H9 (cell line): ENCODE results near the gene DIS3L2. TPM values are rescaled to one million over a fixed set of nuclear protein-coding genes. Genes with fewer than 3 reads are reported as not detected.

Experiments used
- DNase-seq: peaks from one replicate; pipeline ENCODE4 v3.0.0-alpha.2; 2017
- H2AFZ ChIP-seq: one replicate; pipeline ENCODE4 v1.6.1; 2013; ENCODE audit warnings: mild to moderate bottlenecking, low read length, control low read depth, moderate library complexity
- H2AK5ac ChIP-seq: 2 replicates; pipeline ENCODE4 v1.6.1; 2013; ENCODE audit warnings: low read length, control low read depth, mixed read lengths; ENCODE audit not compliant: insufficient read length
- H2BK120ac ChIP-seq: one replicate; pipeline ENCODE4 v1.6.1; 2013; ENCODE audit warnings: low read depth, mild to moderate bottlenecking, low read length, control low read depth, inconsistent platforms; ENCODE audit not compliant: poor library complexity, severe bottlenecking
- H2BK12ac ChIP-seq: 2 replicates; pipeline ENCODE4 v1.6.1; 2013; ENCODE audit warnings: low read length, control low read depth, mixed read lengths, low read depth; ENCODE audit not compliant: insufficient read length
- H2BK15ac ChIP-seq: 2 replicates; pipeline ENCODE4 v1.6.1; 2013; ENCODE audit warnings: low read depth, low read length, control low read depth
- H2BK20ac ChIP-seq: one replicate; pipeline ENCODE4 v1.6.1; 2013; ENCODE audit warnings: low read depth, mild to moderate bottlenecking, low read length, control low read depth, inconsistent platforms; ENCODE audit not compliant: poor library complexity, severe bottlenecking
- H2BK5ac ChIP-seq: 2 replicates; pipeline ENCODE4 v1.6.1; 2013; ENCODE audit warnings: low read length, control low read depth, mixed read lengths; ENCODE audit not compliant: insufficient read length
- H3K14ac ChIP-seq: 2 replicates; pipeline ENCODE4 v1.6.1; 2013; ENCODE audit warnings: low read length, control low read depth; ENCODE audit not compliant: insufficient read depth
- H3K18ac ChIP-seq: 2 replicates; pipeline ENCODE4 v1.6.1; 2013; ENCODE audit warnings: low read depth, mild to moderate bottlenecking, mixed read lengths, low read length, control low read depth; ENCODE audit not compliant: insufficient read length
- H3K23ac ChIP-seq: 2 replicates; pipeline ENCODE4 v1.6.1; 2013; ENCODE audit warnings: low read length, control low read depth, mixed read lengths, low read depth; ENCODE audit not compliant: insufficient read length
- H3K23me2 ChIP-seq: 2 replicates; pipeline ENCODE4 v1.6.1; 2013; ENCODE audit warnings: low read depth, mild to moderate bottlenecking, mixed read lengths, low read length, control low read depth; ENCODE audit not compliant: insufficient read length, poor library complexity, severe bottlenecking
- H3K27ac ChIP-seq: 2 replicates; pipeline ENCODE4 v1.5.1; 2013; ENCODE audit warnings: low read length, control low read depth, mixed read lengths, low read depth; ENCODE audit not compliant: insufficient read length
- H3K27me3 ChIP-seq: 2 replicates; pipeline ENCODE4 v1.6.1; 2013; ENCODE audit warnings: low read length, control low read depth, inconsistent platforms; ENCODE audit not compliant: insufficient read depth
- H3K4ac ChIP-seq: 2 replicates; pipeline ENCODE4 v1.6.1; 2013; ENCODE audit warnings: low read depth, mild to moderate bottlenecking, control low read depth, inconsistent platforms, low read length, moderate library complexity
- H3K4me1 ChIP-seq: 2 replicates; pipeline ENCODE4 v1.6.1; 2013; ENCODE audit warnings: low read length, control low read depth, inconsistent platforms; ENCODE audit not compliant: insufficient read depth
- H3K4me2 ChIP-seq: 2 replicates; pipeline ENCODE4 v1.6.1; 2013; ENCODE audit warnings: low read length, control low read depth, mixed read lengths; ENCODE audit not compliant: insufficient read length, insufficient read depth
- H3K56ac ChIP-seq: 2 replicates; pipeline ENCODE4 v1.6.1; 2013; ENCODE audit warnings: low read depth, mild to moderate bottlenecking, mixed read lengths, low read length, control low read depth; ENCODE audit not compliant: insufficient read length
- H3K79me1 ChIP-seq: 2 replicates; pipeline ENCODE4 v1.6.1; 2013; ENCODE audit warnings: low read depth, mild to moderate bottlenecking, moderate library complexity, low read length, control low read depth, inconsistent platforms; ENCODE audit not compliant: insufficient read depth, poor library complexity, severe bottlenecking
- H3K79me2 ChIP-seq: 2 replicates; pipeline ENCODE4 v1.6.1; 2013; ENCODE audit warnings: low read length, control low read depth, inconsistent platforms; ENCODE audit not compliant: insufficient read depth
- H3K9ac ChIP-seq: 2 replicates; pipeline ENCODE4 v1.6.1; 2013; ENCODE audit warnings: low read length, control low read depth, mixed read lengths; ENCODE audit not compliant: insufficient read length; ENCODE audit errors: extremely low read depth
- H3K9me3 ChIP-seq: one replicate; pipeline ENCODE4 v1.6.1; 2013; ENCODE audit warnings: low read depth, low read length, inconsistent platforms; ENCODE audit not compliant: control insufficient read depth
- H3T11ph ChIP-seq: one replicate; pipeline ENCODE4 v1.6.1; 2013; ENCODE audit warnings: mild to moderate bottlenecking, low read length, control low read depth, inconsistent platforms
- H4K20me1 ChIP-seq: one replicate; pipeline ENCODE4 v1.6.1; 2013; ENCODE audit not compliant: control insufficient read depth, insufficient read length, insufficient read depth
- H4K5ac ChIP-seq: 2 replicates; pipeline ENCODE4 v1.6.1; 2013; ENCODE audit warnings: low read depth, mild to moderate bottlenecking, mixed read lengths, low read length, control low read depth; ENCODE audit not compliant: insufficient read length
- H4K8ac ChIP-seq: replicated peaks from 2 replicates; pipeline ENCODE4 v1.6.1; 2013; ENCODE audit warnings: low read length, control low read depth, mixed read lengths, low read depth; ENCODE audit not compliant: insufficient read length
- H4K91ac ChIP-seq: 2 replicates; pipeline ENCODE4 v1.6.1; 2013; ENCODE audit warnings: low read depth, mild to moderate bottlenecking, moderate library complexity, mixed read lengths, low read length, control low read depth; ENCODE audit not compliant: insufficient read length
- H3K27ac Mint-ChIP-seq, 3 experiments: 2 replicates in 2 of 3; 3 replicates in 1 of 3; pipeline ENCODE4 v1.8.0; 2020 to 2021; ENCODE audit warnings: mixed read lengths in 3 of 3, mild to moderate bottlenecking in 1 of 3, moderate library complexity in 1 of 3
- H3K27me3 Mint-ChIP-seq: 2 replicates; pipeline ENCODE4 v1.8.0; 2021; ENCODE audit warnings: low read depth, mild to moderate bottlenecking, moderate library complexity, mixed read lengths
- H3K36me3 Mint-ChIP-seq, 3 experiments: 2 replicates in 2 of 3; 3 replicates in 1 of 3; pipeline ENCODE4 v1.8.0; 2020 to 2021; ENCODE audit warnings: low read depth in 3 of 3, mixed read lengths in 3 of 3; ENCODE audit not compliant: insufficient read depth in 1 of 3
- H3K4me1 Mint-ChIP-seq, 2 experiments: 2 replicates each; pipeline ENCODE4 v1.8.0; 2020; ENCODE audit warnings: mixed read lengths in 2 of 2
- H3K4me3 Mint-ChIP-seq, 2 experiments: 2 replicates in 1 of 2; 3 replicates in 1 of 2; pipeline ENCODE4 v1.8.0; 2020 to 2021; ENCODE audit warnings: mild to moderate bottlenecking in 2 of 2, mixed read lengths in 2 of 2, moderate library complexity in 1 of 2
- H3K9me3 Mint-ChIP-seq, 2 experiments: 2 replicates in 1 of 2; 3 replicates in 1 of 2; pipeline ENCODE4 v1.8.0; 2020; ENCODE audit warnings: mild to moderate bottlenecking in 2 of 2, mixed read lengths in 2 of 2, moderate library complexity in 1 of 2
- WGBS: extraction: QIAGEN DNeasy Blood & Tissue Kit; methylation state at CpG from one replicate; pipeline ENCODE4 v1.1.7; 2013; ENCODE audit warnings: missing lambda C conversion rate, low lambda C conversion rate, mixed read lengths; ENCODE audit not compliant: insufficient read length; ENCODE audit errors: extremely low coverage; 5-methylcytosine and 5-hydroxymethylcytosine counted together
- total RNA-seq: library from RNA; stranded (reverse); gene quantifications from 2 replicates; pipeline ENCODE4 v1.2.1, GENCODE V29; 2021
- TF ChIP-seq, protein P1 (sequence below): fragments of 200-600 bp; sonication (generic); conservative IDR thresholded peaks from 3 replicates; pipeline ENCODE4 v1.8.0; 2021; ENCODE audit warnings: antibody characterized with exemption, mild to moderate bottlenecking

DIS3L2 gene
- total RNA-seq, 1 experiment from 2014 or later, result 28.1 TPM

DNA sequence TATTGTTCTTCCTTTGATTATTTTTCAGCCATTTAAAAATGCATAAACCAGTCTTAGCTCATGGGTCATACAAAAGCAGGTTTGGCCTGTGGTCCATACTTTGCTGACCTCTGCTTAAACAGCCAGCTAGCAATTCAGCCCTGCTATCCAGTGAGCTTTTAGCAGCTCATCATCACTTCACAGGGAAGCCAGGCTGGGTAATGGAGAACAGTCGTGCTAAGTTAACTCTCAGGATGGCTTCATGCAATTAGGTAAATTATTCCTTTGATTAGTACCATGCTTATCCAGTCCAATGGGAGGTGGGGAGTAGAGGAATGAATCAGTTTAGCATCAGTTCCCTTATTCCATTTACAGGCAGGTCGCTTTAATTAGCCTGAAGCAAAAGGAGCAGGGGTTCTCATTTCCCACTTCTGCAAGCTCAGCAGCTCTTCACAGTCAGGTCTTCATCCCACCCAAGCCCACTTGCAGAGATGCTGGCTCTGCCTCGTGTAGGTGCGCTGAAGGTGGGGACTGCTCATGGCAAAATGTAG is 307.2 kb downstream of the DIS3L2 start:
- Mint-ChIP-seq H3K27me3 (no peaks in the 10 kb centered on the region), H3K27ac (no peak overlapping the region), H3K4me1 (peaks cover 16 to 25% of the 10 kb centered on the region in 2 experiments), H3K4me3 (no peak overlapping the region), H3K36me3 (no peaks in the 10 kb centered on the region; a peak in 2 of 7 replicates), H3K9me3 (no peaks in the 10 kb centered on the region)
- no peaks in the 10 kb centered on the region for H3K4me1 ChIP-seq
- TF ChIP-seq, protein P1, sequence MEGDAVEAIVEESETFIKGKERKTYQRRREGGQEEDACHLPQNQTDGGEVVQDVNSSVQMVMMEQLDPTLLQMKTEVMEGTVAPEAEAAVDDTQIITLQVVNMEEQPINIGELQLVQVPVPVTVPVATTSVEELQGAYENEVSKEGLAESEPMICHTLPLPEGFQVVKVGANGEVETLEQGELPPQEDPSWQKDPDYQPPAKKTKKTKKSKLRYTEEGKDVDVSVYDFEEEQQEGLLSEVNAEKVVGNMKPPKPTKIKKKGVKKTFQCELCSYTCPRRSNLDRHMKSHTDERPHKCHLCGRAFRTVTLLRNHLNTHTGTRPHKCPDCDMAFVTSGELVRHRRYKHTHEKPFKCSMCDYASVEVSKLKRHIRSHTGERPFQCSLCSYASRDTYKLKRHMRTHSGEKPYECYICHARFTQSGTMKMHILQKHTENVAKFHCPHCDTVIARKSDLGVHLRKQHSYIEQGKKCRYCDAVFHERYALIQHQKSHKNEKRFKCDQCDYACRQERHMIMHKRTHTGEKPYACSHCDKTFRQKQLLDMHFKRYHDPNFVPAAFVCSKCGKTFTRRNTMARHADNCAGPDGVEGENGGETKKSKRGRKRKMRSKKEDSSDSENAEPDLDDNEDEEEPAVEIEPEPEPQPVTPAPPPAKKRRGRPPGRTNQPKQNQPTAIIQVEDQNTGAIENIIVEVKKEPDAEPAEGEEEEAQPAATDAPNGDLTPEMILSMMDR, result no peak
- H3K56ac ChIP-seq, result no peak overlapping the region
- no peaks in the 10 kb centered on the region for H3K79me2 ChIP-seq
- WGBS, result no CpG with 5 or more reads among the region's 4 CpGs
- no peak overlapping the region for H2BK20ac ChIP-seq
- H2BK5ac ChIP-seq, result no peak overlapping the region
- H3K9ac ChIP-seq, result no peak overlapping the region
- no peak overlapping the region for H2BK120ac ChIP-seq
- no peaks in the 10 kb centered on the region for H3K79me1 ChIP-seq
- no peak overlapping the region for H2BK12ac ChIP-seq
- no peak overlapping the region for H2AFZ ChIP-seq
- no peak overlapping the region for H3K14ac ChIP-seq
- no peak overlapping the region for H4K91ac ChIP-seq
- no peaks in the 10 kb centered on the region for H4K20me1 ChIP-seq
- H2AK5ac ChIP-seq, result no peak overlapping the region
- DNase-seq, result no peak
- H4K5ac ChIP-seq, result no peak overlapping the region
- H3K9me3 ChIP-seq, result no peaks in the 10 kb centered on the region
- no peaks in the 10 kb centered on the region for H3K23me2 ChIP-seq
- no peaks in the 10 kb centered on the region for H3K27me3 ChIP-seq
- no peak overlapping the region for H3K4ac ChIP-seq
- no peak overlapping the region for H2BK15ac ChIP-seq
- H4K8ac ChIP-seq, result no peak overlapping the region
- H3K4me2 ChIP-seq, result no peak overlapping the region
- H3K23ac ChIP-seq, result no peak overlapping the region
- H3T11ph ChIP-seq, result no peak overlapping the region
- H3K18ac ChIP-seq, result no peak overlapping the region
- H3K27ac ChIP-seq, result no peak overlapping the region
